GM12878 (cell line): ENCODE data around the gene MRPS35. TPM values are rescaled to one million over a fixed set of nuclear protein-coding genes. Genes with fewer than 3 reads are reported as not detected.
A peak's percentile ranks its signal among the peaks of the same experiment; 100 is the strongest.

ENCODE experiments used
- BMI1 ChIP-seq: fragments of 450-650 bp; IDR thresholded peaks from 2 replicates; pipeline ENCODE4 v1.6.1; 2016; ENCODE audit warnings: mild to moderate bottlenecking, moderate library complexity, borderline replicate concordance
- CHD2 ChIP-seq: IDR thresholded peaks from 2 replicates; pipeline ENCODE4 v1.6.1; 2011; ENCODE audit warnings: low read depth, low read length, improper control_type of control experiment, borderline replicate concordance
- CREB1 ChIP-seq: IDR thresholded peaks from 2 replicates; pipeline ENCODE4 v1.6.1; 2012; ENCODE audit warnings: low read depth, mild to moderate bottlenecking, inconsistent platforms
- DPF2 ChIP-seq: fragments of 450-650 bp; IDR thresholded peaks from 2 replicates; pipeline ENCODE4 v1.6.1; 2017; ENCODE audit warnings: mild to moderate bottlenecking
- EED ChIP-seq: sonication (generic); IDR thresholded peaks from 2 replicates; pipeline ENCODE4 v1.6.1; 2016; ENCODE audit warnings: antibody characterized with exemption, low read depth
- KAT2A ChIP-seq: conservative IDR thresholded peaks from 2 replicates; pipeline ENCODE4 v1.6.1; 2011; ENCODE audit warnings: low read depth, low read length; ENCODE audit not compliant: control insufficient read depth
- LARP7 ChIP-seq: fragments of 450-650 bp; IDR thresholded peaks from 2 replicates; pipeline ENCODE4 v1.6.1; 2017; ENCODE audit warnings: mild to moderate bottlenecking
- MEF2A ChIP-seq: IDR thresholded peaks from 2 replicates; pipeline ENCODE4 v1.6.1; 2011; ENCODE audit warnings: low read depth, mild to moderate bottlenecking, low read length, moderate library complexity; ENCODE audit not compliant: insufficient read depth
- MYC ChIP-seq: IDR thresholded peaks from 2 replicates; pipeline ENCODE4 v1.6.1; 2011; ENCODE audit warnings: mild to moderate bottlenecking, low read length, moderate library complexity, inconsistent platforms; ENCODE audit not compliant: insufficient read depth, insufficient replicate concordance, insufficient read length, severe bottlenecking
- NBN ChIP-seq: fragments of 450-650 bp; IDR thresholded peaks from 2 replicates; pipeline ENCODE4 v1.6.1; 2016
- NFIC ChIP-seq: IDR thresholded peaks from 2 replicates; pipeline ENCODE4 v1.6.1; 2012; ENCODE audit warnings: low read depth, mild to moderate bottlenecking, inconsistent platforms, low read length, moderate library complexity
- NFXL1 ChIP-seq: fragments of 450-650 bp; IDR thresholded peaks from 2 replicates; pipeline ENCODE4 v1.6.1; 2017; ENCODE audit warnings: antibody characterized with exemption, mild to moderate bottlenecking, borderline replicate concordance
- PML ChIP-seq: IDR thresholded peaks from 2 replicates; pipeline ENCODE4 v1.6.1; 2012; ENCODE audit warnings: low read length, inconsistent platforms
- POLR2A ChIP-seq: IDR thresholded peaks from 2 replicates; pipeline ENCODE4 v1.6.1; 2011; ENCODE audit warnings: low read depth, mild to moderate bottlenecking, low read length
- RAD21 ChIP-seq: IDR thresholded peaks from 2 replicates; pipeline ENCODE4 v1.6.1; 2011; ENCODE audit warnings: mild to moderate bottlenecking, low read depth, low read length, moderate library complexity; ENCODE audit not compliant: insufficient read depth
- RAD51 ChIP-seq: fragments of 450-650 bp; IDR thresholded peaks from 2 replicates; pipeline ENCODE4 v1.6.1; 2016; ENCODE audit warnings: moderate library complexity, mild to moderate bottlenecking, inconsistent platforms
- RUNX3 ChIP-seq: IDR thresholded peaks from 2 replicates; pipeline ENCODE4 v1.6.1; 2012; ENCODE audit warnings: low read length, inconsistent platforms
- SMARCA5 ChIP-seq: fragments of 450-650 bp; IDR thresholded peaks from 2 replicates; pipeline ENCODE4 v1.6.1; 2017; ENCODE audit warnings: mild to moderate bottlenecking
- SP1 ChIP-seq: IDR thresholded peaks from one replicate; pipeline ENCODE4 v1.6.1; 2011; ENCODE audit warnings: low read depth, low read length
- SREBF1 ChIP-seq: IDR thresholded peaks from 2 replicates; pipeline ENCODE4 v1.6.1; 2012; ENCODE audit warnings: mild to moderate bottlenecking, low read length
- TBL1XR1 ChIP-seq: IDR thresholded peaks from 2 replicates; pipeline ENCODE4 v1.6.1; 2012; ENCODE audit warnings: low read depth, low read length, improper control_type of control experiment
- ZNF207 ChIP-seq: fragments of 450-650 bp; IDR thresholded peaks from 2 replicates; pipeline ENCODE4 v1.6.1; 2014; ENCODE audit warnings: antibody characterized with exemption, mild to moderate bottlenecking, borderline replicate concordance
- polyA plus RNA-seq, 11 experiments: library from polyadenylated mRNA; depleted of rRNA in 4 of 11; unstranded in 6 of 11; stranded (reverse) in 5 of 11; fragments of >200 nt; fragmentation: Nextera tagmentation in 4 of 11; fragmentation: Illumina TruSeq in 1 of 11; extraction: Ambion mirVana in 4 of 11; extraction: Trizol in 1 of 11; gene quantifications; 1 replicate in 1 of 11; 2 replicates in 10 of 11; pipeline versions ENCODE4 v1.2.1 to v1.2.3, GENCODE V29; 2011 to 2016; ENCODE audit warnings: inconsistent platforms in 2 of 11, missing spikeins in 2 of 11, low read depth in 1 of 11
- total RNA-seq, 4 experiments: library from RNA; depleted of rRNA in 3 of 4; stranded (reverse); fragments of >200 nt in 3 of 4; fragmentation: Illumina TruSeq in 1 of 4; extraction: Trizol in 1 of 4; gene quantifications; 2 replicates each; pipeline versions ENCODE4 v1.2.1 to v1.2.3, GENCODE V29; 2013 to 2021
- TF ChIP-seq, protein P1 (sequence below): fragments of 450-650 bp; IDR thresholded peaks from 2 replicates; pipeline ENCODE4 v1.6.1; 2017; ENCODE audit warnings: low read depth, mild to moderate bottlenecking, moderate library complexity
- TF ChIP-seq, protein P2 (sequence below): fragments of 450-650 bp; IDR thresholded peaks from 2 replicates; pipeline ENCODE4 v1.6.1; 2017; ENCODE audit warnings: antibody characterized with exemption, mild to moderate bottlenecking, moderate library complexity

Gene MRPS35
- total and polyA plus RNA-seq, 10 of the 15 experiments (the other 5 are each of a cell fraction or from before 2014, with no cell fraction given): 45.7 to 111 (median 67.1) TPM

DNA sequence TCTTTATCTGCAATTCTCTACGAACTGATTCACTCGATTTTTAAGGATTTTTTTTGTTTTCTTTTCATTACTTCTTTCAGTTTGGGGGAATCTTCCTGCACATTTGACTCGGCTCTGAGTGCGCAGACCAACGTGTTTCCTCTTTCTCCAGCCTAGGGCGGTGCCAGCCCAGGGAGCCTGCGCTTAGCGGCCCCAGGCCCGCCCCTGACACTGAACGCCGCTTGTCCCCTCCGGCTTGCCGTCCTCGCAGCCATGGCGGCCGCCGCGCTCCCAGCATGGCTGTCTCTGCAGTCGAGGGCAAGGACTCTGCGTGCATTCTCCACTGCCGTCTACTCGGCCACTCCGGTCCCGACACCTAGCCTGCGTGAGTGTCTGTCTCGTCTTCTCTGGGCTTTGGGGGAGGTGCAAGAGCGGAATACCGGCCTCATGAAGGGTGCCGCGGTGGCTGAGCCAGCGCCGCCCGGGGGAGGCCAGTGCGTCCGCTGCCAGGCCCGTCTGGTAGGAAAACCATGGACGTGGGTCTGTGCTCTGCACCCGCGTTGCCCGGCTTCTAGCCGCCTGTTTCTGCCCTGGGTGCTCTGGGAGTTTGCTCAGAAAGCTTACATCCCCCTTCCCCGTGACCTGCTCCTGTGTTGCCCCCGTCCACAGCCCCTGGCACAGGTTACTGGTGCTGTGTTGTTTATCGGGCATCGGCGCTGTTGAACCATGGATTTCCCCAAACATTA lies at the start of gene MRPS35 (continued):
- TF ChIP-seq EED (no peak; the same call in 1 of the 2 replicates), CHD2 (peak; percentile 47; the same call in 1 of the 2 replicates), ZNF207 (no peak), KAT2A (no peak), RAD21 (no peak), NBN (peak; percentile 76), RAD51 (no peak), SP1 (peak; percentile 61), PML (peak; percentile 95), CREB1 (peak; percentile 77), LARP7 (peak; percentile 80), POLR2A (peak; percentile 100), RUNX3 (peak; percentile 28; the same call in 1 of the 2 replicates), MEF2A (0 out of 2 replicates have a peak, but pooled peaks have one; percentile 36), BMI1 (no peak), NFXL1 (no peak), NFIC (no peak), DPF2 (0 out of 2 replicates have a peak, but pooled peaks have one; percentile 34), MYC (peak; percentile 88), SREBF1 (no peak), SMARCA5 (peak; percentile 16; the same call in 1 of the 2 replicates), TBL1XR1 (peak; percentile 45; the same call in 1 of the 2 replicates)
- TF ChIP-seq, protein P1, sequence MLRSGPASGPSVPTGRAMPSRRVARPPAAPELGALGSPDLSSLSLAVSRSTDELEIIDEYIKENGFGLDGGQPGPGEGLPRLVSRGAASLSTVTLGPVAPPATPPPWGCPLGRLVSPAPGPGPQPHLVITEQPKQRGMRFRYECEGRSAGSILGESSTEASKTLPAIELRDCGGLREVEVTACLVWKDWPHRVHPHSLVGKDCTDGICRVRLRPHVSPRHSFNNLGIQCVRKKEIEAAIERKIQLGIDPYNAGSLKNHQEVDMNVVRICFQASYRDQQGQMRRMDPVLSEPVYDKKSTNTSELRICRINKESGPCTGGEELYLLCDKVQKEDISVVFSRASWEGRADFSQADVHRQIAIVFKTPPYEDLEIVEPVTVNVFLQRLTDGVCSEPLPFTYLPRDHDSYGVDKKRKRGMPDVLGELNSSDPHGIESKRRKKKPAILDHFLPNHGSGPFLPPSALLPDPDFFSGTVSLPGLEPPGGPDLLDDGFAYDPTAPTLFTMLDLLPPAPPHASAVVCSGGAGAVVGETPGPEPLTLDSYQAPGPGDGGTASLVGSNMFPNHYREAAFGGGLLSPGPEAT: peak; percentile 99
- TF ChIP-seq, protein P2, sequence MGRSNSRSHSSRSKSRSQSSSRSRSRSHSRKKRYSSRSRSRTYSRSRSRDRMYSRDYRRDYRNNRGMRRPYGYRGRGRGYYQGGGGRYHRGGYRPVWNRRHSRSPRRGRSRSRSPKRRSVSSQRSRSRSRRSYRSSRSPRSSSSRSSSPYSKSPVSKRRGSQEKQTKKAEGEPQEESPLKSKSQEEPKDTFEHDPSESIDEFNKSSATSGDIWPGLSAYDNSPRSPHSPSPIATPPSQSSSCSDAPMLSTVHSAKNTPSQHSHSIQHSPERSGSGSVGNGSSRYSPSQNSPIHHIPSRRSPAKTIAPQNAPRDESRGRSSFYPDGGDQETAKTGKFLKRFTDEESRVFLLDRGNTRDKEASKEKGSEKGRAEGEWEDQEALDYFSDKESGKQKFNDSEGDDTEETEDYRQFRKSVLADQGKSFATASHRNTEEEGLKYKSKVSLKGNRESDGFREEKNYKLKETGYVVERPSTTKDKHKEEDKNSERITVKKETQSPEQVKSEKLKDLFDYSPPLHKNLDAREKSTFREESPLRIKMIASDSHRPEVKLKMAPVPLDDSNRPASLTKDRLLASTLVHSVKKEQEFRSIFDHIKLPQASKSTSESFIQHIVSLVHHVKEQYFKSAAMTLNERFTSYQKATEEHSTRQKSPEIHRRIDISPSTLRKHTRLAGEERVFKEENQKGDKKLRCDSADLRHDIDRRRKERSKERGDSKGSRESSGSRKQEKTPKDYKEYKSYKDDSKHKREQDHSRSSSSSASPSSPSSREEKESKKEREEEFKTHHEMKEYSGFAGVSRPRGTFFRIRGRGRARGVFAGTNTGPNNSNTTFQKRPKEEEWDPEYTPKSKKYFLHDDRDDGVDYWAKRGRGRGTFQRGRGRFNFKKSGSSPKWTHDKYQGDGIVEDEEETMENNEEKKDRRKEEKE: no peak
